AG08395 (cell line): ENCODE results near the gene CARS2.
"Not testable (repeated sequence)": the region's sequence is repeated elsewhere in the genome, so short reads cannot be mapped to it uniquely, and the experiment has no call there.

Experiments used
- DNase-seq: peaks from one replicate; pipeline ENCODE4 v3.0.0; 2012; ENCODE audit warnings: mixed read lengths, low spot score

The CARS2 gene

GRCh38 chr13:110616103-110617101 lies 89.5 kb downstream of the CARS2 start:
- DNase-seq: peak; percentile 75

GRCh38 chr13:110615322-110616102 lies 90.4 kb downstream of the CARS2 start, which contains the start of gene NAXD:
Gene NAXD (plus strand): TSS chr13:110615545. CDS start chr13:110615602, 57 bp downstream.
- DNase-seq: peak; percentile 100

- no peak for DNase-seq
These were observed 91.0 kb downstream of the CARS2 start for GRCh38 chr13:110615005-110615321.

GRCh38 chr13:110610955-110611595 lies 94.8 kb downstream of the CARS2 start:
- DNase-seq: no peak

GRCh38 chr13:110607675-110608224 lies 98.2 kb downstream of the CARS2 start:
- DNase-seq: no peak

- DNase-seq: not testable (repeated sequence)
These were observed 99.6 kb downstream of the CARS2 start for GRCh38 chr13:110606281-110606680.

GRCh38 chr13:110605132-110605531 lies 100.8 kb downstream of the CARS2 start:
- DNase-seq: no peak

GRCh38 chr13:110600980-110601379 lies 104.9 kb downstream of the CARS2 start:
- DNase-seq: no peak

GRCh38 chr13:110600261-110600819 lies 105.6 kb downstream of the CARS2 start:
- no peak for DNase-seq

- DNase-seq: no peak
These were observed 108.8 kb downstream of the CARS2 start for GRCh38 chr13:110597041-110597689.

GRCh38 chr13:110593430-110594130 lies 112.3 kb downstream of the CARS2 start:
- peak; percentile 71 for DNase-seq

- DNase-seq: peak; percentile 28
These were observed 113.3 kb downstream of the CARS2 start for GRCh38 chr13:110592665-110593064.
